Erythroblast (primary cell): ENCODE results near the gene TMEM129.

Experiments
- DNase-seq, 2 experiments: peaks; one replicate each; lab custom pipeline; 2025; lab: John Stamatoyannopoulos, UW
- GATA1 ChIP-seq: IDR thresholded peaks from 2 replicates; pipeline ENCODE4 v1.6.1; 2011; ENCODE audit warnings: low read depth, mild to moderate bottlenecking, control low read depth, low read length, moderate library complexity
- POLR2A ChIP-seq: IDR thresholded peaks from 2 replicates; pipeline ENCODE4 v1.6.1; 2011; ENCODE audit warnings: mild to moderate bottlenecking, low read length

The TMEM129 gene

GRCh38 chr4:1745165-1745564 lies 24.0 kb upstream of the TMEM129 start:
- TF ChIP-seq POLR2A (no peak), GATA1 (no peak)
- no peak for DNase-seq

- TF ChIP-seq GATA1 (no peak), POLR2A (no peak)
These were observed 23.4 kb upstream of the TMEM129 start for GRCh38 chr4:1744552-1744951.

GRCh38 chr4:1743975-1744374 lies 22.9 kb upstream of the TMEM129 start:
- no peak for TF ChIP-seq GATA1
- no peak for TF ChIP-seq POLR2A
- DNase-seq, result no peak

More at GRCh38 chr4:1744552-1744951, 23.4 kb upstream of the TMEM129 start:
- no peak for DNase-seq

- DNase-seq, result no peak
- TF ChIP-seq POLR2A, result no peak
- TF ChIP-seq GATA1, result no peak
These were observed 22.4 kb upstream of the TMEM129 start for GRCh38 chr4:1743551-1743950.

GRCh38 chr4:1741208-1741607 lies 20.1 kb upstream of the TMEM129 start:
- no peak for DNase-seq
- TF ChIP-seq POLR2A (no peak), GATA1 (no peak)

DNA sequence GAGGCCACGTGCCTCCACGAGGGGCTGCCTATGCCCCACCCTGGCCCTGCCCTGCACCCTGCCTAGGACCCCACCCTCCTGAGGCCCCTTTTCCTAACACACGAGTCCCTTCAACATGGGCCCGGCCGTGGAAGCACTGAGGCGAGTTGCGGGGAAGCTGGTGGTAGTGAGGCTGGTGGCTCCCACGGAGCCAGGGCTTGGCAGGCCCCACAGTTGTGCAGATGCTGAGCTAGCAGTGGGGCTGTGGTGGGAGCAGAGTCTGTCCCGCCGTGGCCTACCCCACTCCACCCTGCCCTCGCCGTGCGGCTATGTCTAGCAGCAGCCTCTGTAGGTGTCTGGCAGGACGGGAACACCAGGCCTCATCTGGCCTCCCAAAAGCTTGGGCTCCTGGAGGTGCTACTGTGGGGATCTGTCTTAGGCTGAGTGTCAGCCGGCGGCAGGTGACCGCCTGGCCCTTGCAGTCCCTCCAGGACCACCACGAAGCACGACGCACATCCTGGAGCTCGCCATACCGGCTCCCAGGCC lies 19.0 kb upstream of the TMEM129 start:
- no peak for DNase-seq
- TF ChIP-seq POLR2A (no peak), GATA1 (no peak)

GRCh38 chr4:1739358-1739757 lies 18.2 kb upstream of the TMEM129 start:
- no peak for TF ChIP-seq GATA1
- TF ChIP-seq POLR2A, result no peak
- DNase-seq, result no peak

DNA sequence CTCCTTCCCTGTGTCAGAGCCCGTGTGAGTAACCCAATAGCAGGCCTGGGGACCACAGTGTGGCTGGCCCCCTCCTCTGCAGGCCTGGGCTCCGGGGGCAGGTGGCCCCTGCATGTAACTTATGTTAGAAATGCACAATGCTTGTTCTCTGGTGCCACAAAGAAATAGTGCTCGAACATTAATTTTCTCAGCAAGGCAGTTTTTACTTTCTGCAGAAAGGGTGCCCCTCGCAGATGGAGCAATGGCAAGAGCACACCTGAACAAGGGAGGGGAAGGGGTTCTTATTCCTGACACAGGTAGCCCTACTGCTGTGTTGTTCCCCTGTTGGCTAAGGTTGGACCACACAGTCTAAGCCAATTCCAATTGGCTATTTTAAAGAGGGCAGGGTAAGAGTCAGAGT lies 17.3 kb upstream of the TMEM129 start:
- TF ChIP-seq POLR2A, result no peak
- no peak for TF ChIP-seq GATA1
- peak; percentile 36 to 37 for DNase-seq

DNA sequence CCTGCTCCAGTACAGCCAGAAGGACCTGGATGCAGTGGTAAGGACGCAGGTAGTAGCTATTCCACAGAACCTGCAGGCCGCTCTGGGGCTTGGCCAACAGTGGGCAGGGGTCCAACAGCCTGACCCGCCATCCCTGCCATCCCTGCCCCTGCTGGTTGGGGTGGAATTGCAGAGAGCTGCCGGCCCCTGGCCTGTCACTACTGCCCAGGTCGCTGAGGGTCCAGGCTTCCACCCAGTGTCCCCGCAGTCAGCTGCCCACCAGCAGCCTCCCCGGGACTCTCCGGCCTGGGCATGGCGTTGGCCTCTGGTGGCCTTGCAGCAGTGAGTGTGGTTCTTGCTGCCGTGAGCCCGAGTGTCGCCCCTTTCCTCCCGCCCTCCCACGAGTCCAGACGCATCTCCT lies 16.5 kb upstream of the TMEM129 start:
- DNase-seq, result no peak
- no peak for TF ChIP-seq POLR2A
- no peak for TF ChIP-seq GATA1

DNA sequence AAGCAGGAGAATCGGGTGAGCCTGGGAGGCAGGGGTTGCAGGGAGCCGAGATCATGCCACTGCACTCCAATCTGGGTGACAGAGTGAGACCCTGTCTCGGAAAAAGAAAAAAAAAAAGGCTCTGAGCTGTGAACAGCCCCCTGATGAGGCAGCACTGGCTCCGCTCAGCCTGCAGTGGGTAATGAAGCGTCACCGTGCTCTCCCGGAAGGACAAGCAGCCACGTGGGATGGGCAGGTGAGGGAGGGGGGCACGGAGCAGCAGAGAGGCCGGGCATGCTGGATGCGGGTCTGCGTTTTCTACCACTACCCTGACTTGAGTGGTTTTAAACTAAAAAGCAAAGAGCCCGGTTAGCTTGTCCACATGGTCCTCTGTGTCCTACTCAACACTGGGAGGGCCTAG lies 15.7 kb upstream of the TMEM129 start:
- TF ChIP-seq GATA1, result no peak
- TF ChIP-seq POLR2A, result no peak
- no peak for DNase-seq

GRCh38 chr4:1735215-1735614 lies 14.1 kb upstream of the TMEM129 start:
- no peak for DNase-seq

GRCh38 chr4:1732911-1733310 lies 11.8 kb upstream of the TMEM129 start:
- no peak for DNase-seq
- TF ChIP-seq POLR2A, result no peak
- no peak for TF ChIP-seq GATA1

More at GRCh38 chr4:1735215-1735614, 14.1 kb upstream of the TMEM129 start:
- no peak for TF ChIP-seq GATA1
- TF ChIP-seq POLR2A, result no peak

- TF ChIP-seq GATA1, result no peak
- TF ChIP-seq POLR2A, result no peak
- DNase-seq, result no peak
These were observed 10.1 kb upstream of the TMEM129 start for GRCh38 chr4:1731180-1731579.

DNA sequence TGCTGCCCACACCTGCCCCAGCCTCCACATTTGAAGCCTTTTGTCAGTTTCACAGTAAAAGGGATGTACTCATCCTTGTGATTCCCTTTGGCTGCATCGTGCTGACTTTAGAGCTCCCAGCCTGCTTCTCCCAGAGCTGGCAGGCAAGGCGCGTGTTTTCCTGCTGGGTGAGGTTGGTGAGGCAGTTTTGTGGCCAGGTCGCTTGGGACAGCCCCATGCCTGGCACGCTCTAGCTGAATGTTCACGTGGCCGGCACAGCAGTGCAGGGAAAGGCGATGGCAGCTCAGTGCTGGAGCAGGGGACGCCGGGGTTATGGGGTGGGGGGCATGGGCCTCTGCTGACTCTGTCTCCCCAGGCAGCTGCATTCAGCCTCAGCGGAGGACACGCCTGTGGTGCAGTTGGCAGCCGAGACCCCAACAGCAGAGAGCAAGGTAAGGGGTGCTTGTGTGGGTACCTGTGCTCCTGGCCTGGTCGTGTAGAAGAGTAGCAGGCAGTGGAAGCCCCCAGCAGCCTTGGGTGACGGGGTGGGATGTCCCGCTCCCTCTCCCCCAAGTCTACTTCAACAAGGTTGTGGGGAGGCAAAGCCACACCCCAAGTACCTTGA lies 9.5 kb upstream of the TMEM129 start:
- no peak for TF ChIP-seq POLR2A

DNA sequence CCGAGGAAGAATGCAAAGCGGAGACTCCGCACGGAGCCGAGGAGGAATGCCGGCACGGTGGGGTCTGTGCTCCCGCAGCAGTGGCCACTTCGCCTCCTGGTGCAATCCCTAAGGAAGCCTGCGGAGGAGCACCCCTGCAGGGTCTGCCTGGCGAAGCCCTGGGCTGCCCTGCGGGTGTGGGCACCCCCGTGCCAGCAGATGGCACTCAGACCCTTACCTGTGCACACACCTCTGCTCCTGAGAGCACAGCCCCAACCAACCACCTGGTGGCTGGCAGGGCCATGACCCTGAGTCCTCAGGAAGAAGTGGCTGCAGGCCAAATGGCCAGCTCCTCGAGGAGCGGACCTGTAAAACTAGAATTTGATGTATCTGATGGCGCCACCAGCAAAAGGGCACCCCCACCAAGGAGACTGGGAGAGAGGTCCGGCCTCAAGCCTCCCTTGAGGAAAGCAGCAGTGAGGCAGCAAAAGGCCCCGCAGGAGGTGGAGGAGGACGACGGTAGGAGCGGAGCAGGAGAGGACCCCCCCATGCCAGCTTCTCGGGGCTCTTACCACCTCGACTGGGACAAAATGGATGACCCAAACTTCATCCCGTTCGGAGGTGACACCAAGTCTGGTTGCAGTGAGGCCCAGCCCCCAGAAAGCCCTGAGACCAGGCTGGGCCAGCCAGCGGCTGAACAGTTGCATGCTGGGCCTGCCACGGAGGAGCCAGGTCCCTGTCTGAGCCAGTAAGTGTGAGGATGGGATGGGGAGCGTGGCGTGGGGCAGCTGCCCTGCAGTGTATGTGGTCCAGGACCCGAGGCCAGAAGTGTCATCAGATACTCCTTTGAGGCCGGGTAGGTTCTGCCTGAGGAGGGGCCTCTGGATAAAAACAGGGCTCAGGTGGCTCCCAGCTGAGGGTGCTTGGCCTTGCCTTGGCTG lies 7.2 kb upstream of the TMEM129 start:
- DNase-seq, result no peak
- TF ChIP-seq GATA1 (no peak), POLR2A (no peak)

More for the DNA sequence above, 9.5 kb upstream of the TMEM129 start:
- no peak for DNase-seq
